NCI-H1092 (cell line): ENCODE measurements around the gene ADAMTS5.

Experiments used
- DNase-seq: peaks from one replicate; lab custom pipeline; 2025; lab: John Stamatoyannopoulos, UW

The ADAMTS5 gene

GRCh38 chr21:26887251-26887650 is 79.6 kb downstream of the ADAMTS5 start:
- no peak for DNase-seq

DNA sequence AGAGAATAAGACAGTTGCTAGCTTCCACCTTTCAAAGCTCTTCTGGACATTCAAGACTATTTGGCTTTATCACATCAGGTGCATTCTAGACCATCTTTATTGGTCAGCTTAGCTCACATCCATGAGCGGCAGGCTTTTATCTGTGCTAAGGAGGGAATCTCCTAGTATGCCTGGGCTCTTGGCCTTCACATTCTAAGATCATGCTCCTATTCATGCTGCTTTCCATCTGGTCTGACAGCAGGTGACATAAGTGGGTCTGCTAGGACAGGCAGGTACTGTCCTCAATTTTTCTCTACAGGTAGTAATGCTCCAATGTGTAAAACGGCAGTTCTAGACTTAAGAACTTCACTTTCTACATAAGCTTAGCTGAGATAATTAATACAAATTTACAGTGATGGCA is 82.5 kb downstream of the ADAMTS5 start:
- DNase-seq = no peak

DNA sequence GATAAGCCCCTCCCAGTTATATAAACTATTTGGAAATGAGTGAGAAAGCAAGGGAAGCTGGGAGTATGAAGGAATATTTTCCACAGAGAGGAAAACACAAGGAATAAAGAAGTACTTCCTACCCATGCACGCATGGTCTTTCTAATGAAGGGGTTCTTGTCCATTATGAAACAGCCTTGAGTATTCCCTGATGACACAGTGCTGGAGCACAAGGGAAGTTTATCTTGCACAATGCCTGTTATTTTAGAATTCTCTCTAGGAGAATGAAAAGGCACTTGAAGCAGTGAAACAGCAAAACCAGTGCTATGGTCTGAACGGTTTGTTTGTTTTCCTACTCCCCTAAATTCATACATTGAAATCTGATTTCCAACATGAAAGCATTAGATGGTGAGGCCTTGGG is 83.1 kb downstream of the ADAMTS5 start:
- DNase-seq = no peak

DNA sequence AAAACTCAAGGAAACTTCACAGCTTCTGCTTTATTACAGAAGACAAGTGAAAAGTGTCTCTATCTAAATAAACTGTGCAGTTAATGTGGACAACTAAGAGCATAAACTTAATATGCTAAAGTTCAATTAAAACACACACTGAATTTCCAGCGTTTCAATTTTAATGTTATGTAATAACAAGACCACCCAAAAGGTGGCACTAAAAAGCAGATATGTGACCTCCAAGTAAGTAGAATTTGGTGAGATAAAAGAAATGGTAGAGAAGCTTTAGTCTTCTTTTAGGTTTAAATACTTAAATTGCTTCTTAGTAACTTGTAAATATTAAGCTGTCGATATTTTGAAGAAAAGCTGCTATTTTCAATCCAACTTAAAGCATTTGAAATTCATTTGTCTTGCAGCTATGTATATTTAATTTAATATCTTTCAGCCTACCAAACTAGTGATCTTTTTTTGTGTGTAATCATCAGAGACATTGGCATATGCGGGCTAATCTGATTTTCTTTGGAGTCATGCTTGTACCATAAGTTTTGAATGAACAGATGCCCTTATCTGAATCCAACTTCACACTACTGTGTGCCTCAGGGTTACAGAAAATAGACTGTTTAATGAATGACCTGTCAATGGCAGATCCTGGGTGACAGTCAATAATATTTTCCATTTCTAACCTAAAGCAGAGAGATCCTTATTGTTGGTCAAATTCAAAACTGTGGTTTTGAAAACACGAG is 85.2 kb downstream of the ADAMTS5 start:
- no peak for DNase-seq

- DNase-seq = no peak
These were observed 89.9 kb downstream of the ADAMTS5 start for GRCh38 chr21:26877018-26877417.

DNA sequence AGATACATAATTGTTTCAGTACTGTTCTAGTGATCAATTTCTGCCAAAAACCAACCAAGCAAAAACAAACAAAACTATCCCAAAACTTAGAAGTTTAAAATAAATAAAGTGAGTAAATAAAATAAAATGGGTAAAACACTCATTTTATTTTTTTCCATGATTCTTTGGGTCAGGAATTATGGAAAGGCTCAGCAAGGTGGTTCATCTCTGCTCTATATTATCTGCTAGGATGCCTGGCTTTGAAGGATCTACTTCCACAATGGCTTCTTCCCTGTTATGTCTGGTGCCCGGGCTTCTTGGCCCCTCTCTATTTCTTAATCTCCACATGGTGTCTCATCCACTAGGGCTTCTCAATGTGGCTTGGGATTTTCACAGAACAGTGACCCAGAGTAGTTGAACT is 92.5 kb downstream of the ADAMTS5 start:
- DNase-seq = no peak
